HL-60 (cell line): Measurements from ENCODE around the gene CWC25.

Source experiments
- CTCF ChIP-seq: IDR thresholded peaks from one replicate; pipeline ENCODE4 v1.5.1; 2011; ENCODE audit warnings: low read length, control low read depth, inconsistent platforms; ENCODE audit not compliant: insufficient read depth
- POLR2AphosphoS5 ChIP-seq: IDR thresholded peaks from 2 replicates; pipeline ENCODE4 v1.6.1; 2012; ENCODE audit warnings: low read depth
- REST ChIP-seq: IDR thresholded peaks from 2 replicates; pipeline ENCODE4 v1.6.1; 2012; ENCODE audit warnings: low read depth; ENCODE audit not compliant: insufficient replicate concordance
- SPI1 ChIP-seq: IDR thresholded peaks from 2 replicates; pipeline ENCODE4 v1.6.1; 2012; ENCODE audit warnings: low read depth, mild to moderate bottlenecking, borderline replicate concordance

- no peak for TF ChIP-seq CTCF
- TF ChIP-seq POLR2AphosphoS5, result no peak
- no peak for TF ChIP-seq REST
- no peak for TF ChIP-seq SPI1
These were observed 62.9 kb downstream of the CWC25 start for GRCh38 chr17:38762231-38762630.
